ENCODE data around the gene SEC61A2.

The SEC61A2 gene

GRCh38 chr10:12200850-12201249 lies 71.4 kb downstream of the SEC61A2 start:
- DNase-seq = no peak

GRCh38 chr10:12201543-12201942 lies 72.1 kb downstream of the SEC61A2 start:
- DNase-seq = no peak

- no peak for DNase-seq
Measured at GRCh38 chr10:12202226-12202625, 72.7 kb downstream of the SEC61A2 start.

GRCh38 chr10:12205082-12205481 lies 75.6 kb downstream of the SEC61A2 start:
- DNase-seq = no peak

- DNase-seq = no peak
Measured at GRCh38 chr10:12207114-12207513, 77.6 kb downstream of the SEC61A2 start.

GRCh38 chr10:12208460-12208859 lies 79.0 kb downstream of the SEC61A2 start:
- no peak for DNase-seq

- no peak for DNase-seq
Measured at GRCh38 chr10:12212454-12212853, 83.0 kb downstream of the SEC61A2 start.

GRCh38 chr10:12213621-12214020 lies 84.1 kb downstream of the SEC61A2 start:
- no peak for DNase-seq

- no peak for DNase-seq
Measured at GRCh38 chr10:12214093-12214492, 84.6 kb downstream of the SEC61A2 start.

- peak; percentile 60 for DNase-seq
Measured at GRCh38 chr10:12214763-12215218, 85.3 kb downstream of the SEC61A2 start.
